ENCODE results near the gene PCSK6.
"Not testable (repeated sequence)": the region's sequence is repeated elsewhere in the genome, so short reads cannot be mapped to it uniquely, and the experiment has no call there.

Gene PCSK6

GRCh38 chr15:101381671-101382212, 107.8 kb downstream of the PCSK6 start:
- DNase-seq: no peak
- intact Hi-C loops (cut with DNase I): no loop called here

DNA sequence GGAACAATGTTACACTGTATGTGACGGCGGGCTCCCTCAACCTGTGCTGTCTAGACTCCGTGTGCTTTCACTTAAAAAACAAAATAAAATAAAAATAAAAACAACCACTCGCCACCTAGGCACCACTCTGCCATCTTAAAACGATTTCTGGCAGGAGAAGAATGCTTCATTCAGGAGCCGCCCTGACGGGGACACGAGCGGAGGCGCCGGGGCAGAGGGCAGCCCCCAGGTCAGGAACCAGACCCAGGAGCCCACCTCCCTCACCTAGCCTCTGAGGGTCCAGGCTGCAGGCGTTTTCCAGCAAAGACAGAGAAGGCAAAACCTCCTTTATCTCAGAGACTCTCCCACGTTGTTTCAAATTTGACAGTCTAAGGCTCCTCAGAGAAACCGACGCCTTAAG, 109.4 kb downstream of the PCSK6 start:
- intact Hi-C loops (cut with DNase I): no loop called here
- no peak for DNase-seq

- intact Hi-C loops (cut with DNase I): no loop called here
- no peak for DNase-seq
Measured at GRCh38 chr15:101379647-101380046, 109.9 kb downstream of the PCSK6 start.

DNA sequence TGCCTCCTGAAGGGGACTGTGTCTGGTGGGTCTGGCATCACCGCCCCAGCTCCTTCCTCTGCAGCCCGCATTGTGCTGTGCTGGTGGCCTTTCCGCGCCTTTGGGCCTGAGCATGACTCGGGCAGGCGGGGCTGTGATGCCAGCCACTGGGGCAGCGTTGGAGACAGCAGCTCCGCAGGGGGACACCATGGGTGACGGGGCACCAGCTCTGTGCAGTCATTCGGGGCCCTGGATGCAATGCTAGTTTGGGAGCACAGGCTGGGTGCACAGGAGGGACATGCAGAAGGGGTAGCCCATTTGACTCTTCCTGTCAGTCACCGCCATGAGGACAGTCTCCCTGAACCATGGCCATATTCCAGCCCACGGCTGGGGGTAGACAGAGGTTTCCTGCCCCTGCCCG, 110.6 kb downstream of the PCSK6 start:
- no peak for DNase-seq
- intact Hi-C loops (cut with DNase I): no loop called here

GRCh38 chr15:101378171-101378755, 111.2 kb downstream of the PCSK6 start:
- intact Hi-C loops (cut with DNase I): no loop called here

GRCh38 chr15:101376615-101377395, 112.7 kb downstream of the PCSK6 start:
- DNase-seq: no peak
- intact Hi-C loops (cut with DNase I): no loop called here

More at GRCh38 chr15:101378171-101378755, 111.2 kb downstream of the PCSK6 start:
- no peak for DNase-seq

GRCh38 chr15:101375006-101375405, 114.5 kb downstream of the PCSK6 start:
- DNase-seq; intact Hi-C loops (cut with DNase I): not testable (repeated sequence)

DNA sequence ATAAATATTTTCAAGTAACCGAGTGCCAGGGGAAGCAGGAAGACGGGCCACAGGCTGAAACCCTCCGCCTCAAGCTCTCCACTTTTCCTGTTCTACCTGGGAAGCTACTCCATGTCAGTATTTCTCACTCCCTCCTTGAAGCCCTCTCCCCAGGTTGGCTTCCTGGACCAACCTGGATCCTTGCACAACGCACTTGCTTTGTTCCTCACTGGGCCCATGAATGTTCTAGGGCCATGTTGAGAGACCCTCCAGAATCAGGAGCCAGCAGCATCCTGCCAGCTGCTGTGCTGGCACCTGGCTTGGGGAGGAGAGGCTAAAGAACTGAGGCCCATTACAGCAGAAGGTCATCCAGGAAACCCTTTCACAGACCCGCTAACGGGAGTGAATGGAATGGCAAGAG, 115.2 kb downstream of the PCSK6 start:
- no peak for DNase-seq
- intact Hi-C loops (cut with DNase I): no loop called here

- intact Hi-C loops (cut with DNase I): no loop called here
- no peak for DNase-seq
Measured at GRCh38 chr15:101373577-101373976, 115.9 kb downstream of the PCSK6 start.

- peak in 20 of 42 donors; percentile 14 to 70 (median 30) for DNase-seq
- intact Hi-C loops (cut with DNase I): no loop called here
Measured at GRCh38 chr15:101372960-101373525, 116.5 kb downstream of the PCSK6 start.

GRCh38 chr15:101372149-101372577, 117.3 kb downstream of the PCSK6 start:
- intact Hi-C loops (cut with DNase I): no loop called here
- no peak for DNase-seq

GRCh38 chr15:101371519-101371918, 118.0 kb downstream of the PCSK6 start:
- intact Hi-C loops (cut with DNase I): no loop called here
- DNase-seq: no peak

DNA sequence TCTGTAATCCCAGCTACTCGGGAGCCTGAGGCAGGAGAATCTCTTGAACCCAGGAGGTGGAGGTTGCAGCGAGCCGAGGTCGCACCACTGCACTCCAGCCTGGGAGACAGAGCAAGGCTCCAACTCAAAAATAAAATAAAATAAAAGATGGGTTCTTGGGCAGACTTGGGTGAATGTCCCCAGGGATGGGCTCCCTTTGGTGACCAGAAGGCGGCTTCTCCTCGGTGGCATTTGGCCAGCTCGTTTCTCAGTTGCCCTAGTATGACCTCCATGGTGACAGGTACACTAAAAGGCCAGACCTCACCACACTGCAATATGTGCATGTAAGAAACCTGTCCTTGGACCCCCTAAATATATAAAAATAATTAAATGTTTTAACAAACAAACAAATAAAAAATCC, 118.4 kb downstream of the PCSK6 start:
- intact Hi-C loops (cut with DNase I): no loop called here
- no peak for DNase-seq

- no peak for DNase-seq
- intact Hi-C loops (cut with DNase I): no loop called here
Measured at GRCh38 chr15:101370330-101371024, 119.0 kb downstream of the PCSK6 start.

DNA sequence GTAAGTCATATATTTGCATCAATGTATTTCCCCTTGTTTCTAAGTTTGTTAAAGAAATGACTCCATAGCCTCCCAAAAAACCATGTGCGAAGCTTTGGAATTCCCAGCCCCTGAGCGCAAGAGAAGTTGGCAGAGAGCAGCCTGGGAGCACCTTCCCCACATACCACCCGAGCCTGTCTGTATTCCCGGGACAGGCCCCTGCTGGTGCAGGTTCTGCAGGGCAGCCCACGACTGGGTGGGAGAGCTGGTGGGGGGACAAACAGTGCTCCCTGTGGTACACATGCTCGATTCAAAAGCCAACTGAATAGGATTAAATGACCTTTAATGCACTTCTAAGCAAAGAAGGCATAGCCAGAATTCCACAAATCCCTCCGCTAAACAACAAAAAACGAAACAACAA, 119.8 kb downstream of the PCSK6 start:
- DNase-seq: peak in 1 of 42 donors; percentile 2

DNA sequence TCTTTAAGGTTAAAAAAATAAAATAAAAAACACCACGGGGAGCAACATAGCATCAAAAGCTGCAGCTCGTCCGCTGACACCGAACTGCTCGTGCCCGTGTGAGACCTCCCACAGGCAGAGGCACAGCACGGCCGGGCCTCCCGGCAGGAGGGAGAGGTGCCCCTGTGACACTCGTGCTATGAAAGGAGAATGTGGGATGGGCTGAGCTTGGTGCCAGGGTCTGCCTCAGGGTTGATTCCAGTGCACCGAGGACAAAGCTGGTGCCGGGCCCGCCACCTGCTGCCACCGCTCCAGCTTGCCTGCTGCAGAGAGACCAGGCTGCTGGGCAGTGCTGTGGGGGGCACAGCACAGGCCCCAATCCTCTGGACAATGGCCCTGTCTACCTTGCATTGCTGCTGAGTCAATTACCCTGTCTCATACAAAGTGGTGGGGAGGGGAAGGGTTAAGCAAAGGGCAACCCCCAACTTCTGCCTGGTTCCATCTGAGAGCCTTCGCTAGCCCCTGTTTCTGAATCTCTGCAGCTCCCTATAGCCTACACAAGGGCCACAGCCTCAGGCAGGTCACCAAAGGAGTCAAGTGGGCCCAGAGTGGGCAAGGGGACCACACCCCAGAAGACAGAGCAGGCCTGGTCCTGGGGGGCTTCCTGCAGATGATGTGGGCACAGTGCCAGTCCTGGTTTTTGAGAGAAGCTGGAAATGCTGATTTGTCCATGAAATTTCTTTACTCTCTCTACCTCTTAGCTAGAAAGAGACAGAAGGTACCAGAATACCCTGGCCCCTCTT, 120.5 kb downstream of the PCSK6 start:
- intact Hi-C loops (cut with DNase I): no loop called here
- DNase-seq: peak in 1 of 42 donors; percentile 2

More for the DNA sequence above, 119.8 kb downstream of the PCSK6 start:
- intact Hi-C loops (cut with DNase I): no loop called here

- DNase-seq: peak in 1 of 42 donors; percentile 8
- intact Hi-C loops (cut with DNase I): no loop called here
Measured at GRCh38 chr15:101368086-101368780, 121.3 kb downstream of the PCSK6 start.

DNA sequence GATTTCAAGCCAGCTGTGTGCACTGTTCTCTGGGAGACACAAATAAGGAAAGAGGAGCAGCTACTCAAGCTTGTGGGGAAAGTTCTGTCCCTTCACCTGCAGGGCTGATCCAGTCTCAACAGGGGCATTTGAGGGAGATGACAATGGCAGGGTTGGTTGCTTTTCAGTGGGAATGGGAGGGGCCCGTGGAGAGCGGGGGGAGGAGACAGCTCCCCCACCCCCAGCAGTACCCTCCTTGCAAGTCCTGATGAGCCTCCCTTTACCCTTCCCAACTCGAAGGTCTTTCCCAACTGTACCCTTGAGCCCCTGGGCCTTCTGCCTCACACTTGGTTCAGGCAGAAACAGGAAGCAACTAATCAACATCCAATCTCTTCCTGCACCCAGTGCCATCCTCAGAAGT, 122.7 kb downstream of the PCSK6 start:
- intact Hi-C loops (cut with DNase I): no loop called here
- DNase-seq: no peak
